B cell (primary cell): Measurements from ENCODE around the gene ARHGDIA. TPM values are rescaled to one million over a fixed set of nuclear protein-coding genes. Genes with fewer than 3 reads are reported as not detected.

Experiments
- ATAC-seq: fragments of 200-7000 bp; cut with Tn5 transposase; one replicate; pipeline ENCODE4 v1.10.0; 2021; ENCODE audit warnings: low read depth, mild to moderate bottlenecking, moderate number of reproducible peaks, moderate library complexity
- CTCF ChIA-PET: fragments of 350-600 bp; sonication (Branson Sonifier 250); formaldehyde crosslinking; loops from one replicate; lab custom pipeline; 2021; ENCODE audit warnings: antibody characterized with exemption, inconsistent platforms; lab: Charles Lee
- POLR2A ChIA-PET: fragments of 350-600 bp; sonication (Branson Sonifier 250); formaldehyde crosslinking; loops from one replicate; lab custom pipeline; 2021; ENCODE audit warnings: antibody characterized with exemption; lab: Charles Lee
- DNase-seq: peaks from one replicate; pipeline ENCODE4 v3.0.0; 2013
- H2AFZ ChIP-seq: 2 replicates; pipeline ENCODE4 v1.6.1; 2012; ENCODE audit warnings: mild to moderate bottlenecking, low read depth, low read length; ENCODE audit not compliant: insufficient read depth, poor library complexity, severe bottlenecking
- H3K27ac ChIP-seq, 2 donors: 1 replicate in 1 of 2; 2 replicates in 1 of 2; pipeline ENCODE4 v1.5.1; 2012 to 2013; ENCODE audit warnings: low read length in 2 of 2, mild to moderate bottlenecking in 2 of 2, moderate library complexity in 1 of 2
- H3K27me3 ChIP-seq, 4 experiments: fragments of 200-600 bp in 1 of 4; sonication (generic) in 1 of 4; replicated peaks in 1 of 4; 1 replicate in 2 of 4; 2 replicates in 2 of 4; pipeline versions ENCODE4 v1.6.1 to v1.7.0; 2013 to 2016; ENCODE audit warnings: low read length in 3 of 4, mild to moderate bottlenecking in 2 of 4, mixed read lengths in 1 of 4, moderate library complexity in 1 of 4; ENCODE audit not compliant: insufficient read depth in 4 of 4, control insufficient read depth in 3 of 4; ENCODE audit errors: control extremely low read depth in 1 of 4
- H3K36me3 ChIP-seq, 2 experiments: replicated peaks in 1 of 2; 1 replicate in 1 of 2; 2 replicates in 1 of 2; pipeline versions ENCODE4 v1.6.1 to v1.7.1; 2013; ENCODE audit warnings: low read length in 1 of 2; ENCODE audit not compliant: insufficient read depth in 2 of 2, control insufficient read depth in 1 of 2; ENCODE audit errors: control extremely low read depth in 1 of 2, extremely low read depth in 1 of 2
- H3K4me1 ChIP-seq, 2 donors: fragments of 200-600 bp in 1 of 2; sonication (generic) in 1 of 2; 1 replicate in 1 of 2; 2 replicates in 1 of 2; pipeline versions ENCODE4 v1.5.1 to v1.6.1; 2013 to 2017; ENCODE audit warnings: low read length in 2 of 2; ENCODE audit not compliant: control insufficient read depth in 2 of 2, insufficient read depth in 2 of 2
- H3K4me2 ChIP-seq: replicated peaks from 2 replicates; pipeline ENCODE3; 2012; ENCODE audit warnings: mild to moderate bottlenecking, low read depth, low read length; ENCODE audit not compliant: poor library complexity, severe bottlenecking
- H3K4me3 ChIP-seq, 5 experiments: fragments of 200-600 bp in 1 of 5; sonication (generic) in 1 of 5; 1 replicate in 3 of 5; 2 replicates in 2 of 5; pipeline versions ENCODE4 v1.5.1 to v1.7.0; 2011 to 2016; ENCODE audit warnings: low read length in 4 of 5, mild to moderate bottlenecking in 4 of 5, low read depth in 2 of 5, control low read depth in 1 of 5, moderate library complexity in 1 of 5; ENCODE audit not compliant: insufficient read depth in 1 of 5; ENCODE audit errors: control extremely low read depth in 1 of 5, extremely low read depth in 1 of 5
- H3K79me2 ChIP-seq: fragments of 200-600 bp; sonication (generic); one replicate; pipeline ENCODE4 v1.6.0; 2016; ENCODE audit warnings: low read length; ENCODE audit not compliant: control insufficient read depth, insufficient read depth
- H3K9ac ChIP-seq: fragments of 200-600 bp; sonication (generic); 2 replicates; pipeline ENCODE4 v1.6.1; 2017; ENCODE audit warnings: mild to moderate bottlenecking, low read length, moderate library complexity
- H3K9me3 ChIP-seq, 3 donors: one replicate each; pipeline versions ENCODE4 v1.6.1 to v1.7.1; 2013; ENCODE audit warnings: low read length in 2 of 3; ENCODE audit not compliant: control insufficient read depth in 2 of 3, insufficient read depth in 1 of 3; ENCODE audit errors: control extremely low read depth in 1 of 3
- H4K20me1 ChIP-seq: 2 replicates; pipeline ENCODE4 v1.6.0; 2012; ENCODE audit warnings: mild to moderate bottlenecking, low read length; ENCODE audit not compliant: insufficient read depth, control insufficient read depth, poor library complexity, severe bottlenecking
- H3K27ac Mint-ChIP-seq: one replicate; pipeline ENCODE4 v1.8.0; 2021; ENCODE audit warnings: mixed read lengths
- H3K27me3 Mint-ChIP-seq: one replicate; pipeline ENCODE4 v1.8.0; 2021; ENCODE audit warnings: mixed read lengths
- H3K4me1 Mint-ChIP-seq: one replicate; pipeline ENCODE4 v1.8.0; 2021; ENCODE audit warnings: mixed read lengths
- H3K4me3 Mint-ChIP-seq: one replicate; pipeline ENCODE4 v1.8.0; 2021; ENCODE audit warnings: mixed read lengths
- H3K9me3 Mint-ChIP-seq: one replicate; pipeline ENCODE4 v1.8.0; 2022; ENCODE audit warnings: mixed read lengths; ENCODE audit not compliant: insufficient read depth
- EZH2 ChIP-seq: IDR thresholded peaks from 2 replicates; pipeline ENCODE4 v1.6.1; 2012; ENCODE audit warnings: borderline replicate concordance, low read depth, mild to moderate bottlenecking, moderate library complexity, low read length; ENCODE audit not compliant: insufficient read depth, poor library complexity, severe bottlenecking
- WGBS: methylation state at CpG from one replicate; pipeline ENCODE4 v1.1.5; 2013; ENCODE audit warnings: missing lambda C conversion rate; ENCODE audit not compliant: insufficient coverage; 5-methylcytosine and 5-hydroxymethylcytosine counted together
- intact Hi-C: fragments of 100-400 bp; cut with micrococcal nuclease; formaldehyde crosslinking; loops from one replicate; pipeline ENCODE4 v1.10.0; 2022
- polyA plus RNA-seq: library from polyadenylated mRNA; depleted of rRNA; stranded (reverse); fragments of >200 nt; gene quantifications from 2 replicates; pipeline ENCODE4 v1.2.3, GENCODE V29; 2012
- total RNA-seq, 2 donors: library from RNA; stranded (reverse); fragments of 120-200 nt in 1 of 2; gene quantifications; 1 replicate in 1 of 2; 2 replicates in 1 of 2; pipeline versions ENCODE4 v1.2.3 to v1.2.4, GENCODE V29; 2013 to 2022
- TF ChIP-seq, protein P1 (sequence below): fragments of 200-600 bp; IDR thresholded peaks from one replicate; pipeline ENCODE4 v1.8.0; 2022; ENCODE audit warnings: antibody characterized with exemption, mild to moderate bottlenecking

The ARHGDIA gene
- total and polyA plus RNA-seq, 2 donors (not counting 1 experiment from before 2014, with no cell fraction given): 262 to 510 TPM

DNA sequence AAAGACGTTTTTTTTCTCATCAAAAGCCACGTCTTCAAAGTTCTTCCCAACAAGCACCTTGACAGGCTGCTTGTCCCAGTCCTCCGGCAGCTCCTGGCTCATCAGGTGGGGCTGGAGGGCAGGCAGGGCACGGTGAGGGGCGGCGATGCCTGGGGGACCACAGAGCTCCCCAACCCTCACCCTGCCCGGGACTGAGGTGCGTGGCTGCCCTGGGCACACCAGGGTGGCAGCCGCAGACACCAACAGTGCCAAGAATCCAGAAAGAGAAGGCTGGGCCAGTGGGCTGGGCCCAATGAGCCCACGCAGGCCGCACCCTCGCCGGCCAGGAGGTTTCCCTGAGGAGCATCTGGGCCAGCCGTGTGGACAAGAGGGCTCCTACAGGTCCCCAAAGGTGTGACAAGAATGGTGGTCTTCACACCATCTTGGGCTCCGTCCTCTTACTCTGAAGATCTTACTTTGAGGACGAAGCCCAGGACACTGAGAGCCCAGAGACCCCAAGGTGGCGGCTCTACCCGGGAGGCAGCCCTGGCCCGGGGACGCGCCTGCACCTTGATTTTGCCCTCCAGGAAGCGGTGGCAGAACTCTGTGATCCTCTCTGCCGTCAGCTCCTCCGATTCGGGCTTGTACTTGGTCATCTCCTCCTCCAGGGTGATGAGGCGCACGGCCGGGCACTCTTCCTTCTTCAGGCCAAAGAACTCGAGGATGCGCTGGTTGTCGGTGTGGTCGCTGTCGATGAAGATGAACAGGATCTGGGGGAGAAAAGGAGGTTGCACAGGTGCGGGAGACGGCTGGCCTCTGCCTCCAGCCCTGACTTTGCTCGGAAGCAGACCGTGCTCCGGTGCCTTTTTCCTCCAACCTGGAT, 25.0 kb downstream of the ARHGDIA start:
- ChIA-PET CTCF (interaction anchor here (0.6 to 1.2 kb wide), 2 partner anchors 27 to 84 kb away, joined by 3 read pairs; no protein-coding TSS in a partner anchor), POLR2A (interaction anchor here (0.5 kb wide), 1 partner anchor 348 kb away, joined by 3 read pairs; no protein-coding TSS in a partner anchor)
- Histone ChIP-seq H3K4me2 (no peak overlapping the region), H3K27ac (no peak overlapping the region), H3K9me3 (no peaks in the 10 kb centered on the region), H4K20me1 (peaks cover 1% of the 10 kb centered on the region), H3K9ac (no peak overlapping the region), H3K4me1 (no peaks in the 10 kb centered on the region), H2AFZ (no peak overlapping the region), H3K27me3 (no peaks in the 10 kb centered on the region), H3K79me2 (no peaks in the 10 kb centered on the region), H3K36me3 (peaks cover 3 to 47% of the 10 kb centered on the region in 2 experiments), H3K4me3 (no peak overlapping the region)
- 94% methylated on average over 33 of the region's 38 CpGs for WGBS
- no peak for ATAC-seq
- H3K9me3 Mint-ChIP-seq: no peaks in the 10 kb centered on the region
- intact Hi-C loops: no loop called here
- no peak overlapping the region for H3K4me3 Mint-ChIP-seq
- H3K4me1 Mint-ChIP-seq: no peaks in the 10 kb centered on the region
- TF ChIP-seq EZH2: no peak
- TF ChIP-seq, protein P1, sequence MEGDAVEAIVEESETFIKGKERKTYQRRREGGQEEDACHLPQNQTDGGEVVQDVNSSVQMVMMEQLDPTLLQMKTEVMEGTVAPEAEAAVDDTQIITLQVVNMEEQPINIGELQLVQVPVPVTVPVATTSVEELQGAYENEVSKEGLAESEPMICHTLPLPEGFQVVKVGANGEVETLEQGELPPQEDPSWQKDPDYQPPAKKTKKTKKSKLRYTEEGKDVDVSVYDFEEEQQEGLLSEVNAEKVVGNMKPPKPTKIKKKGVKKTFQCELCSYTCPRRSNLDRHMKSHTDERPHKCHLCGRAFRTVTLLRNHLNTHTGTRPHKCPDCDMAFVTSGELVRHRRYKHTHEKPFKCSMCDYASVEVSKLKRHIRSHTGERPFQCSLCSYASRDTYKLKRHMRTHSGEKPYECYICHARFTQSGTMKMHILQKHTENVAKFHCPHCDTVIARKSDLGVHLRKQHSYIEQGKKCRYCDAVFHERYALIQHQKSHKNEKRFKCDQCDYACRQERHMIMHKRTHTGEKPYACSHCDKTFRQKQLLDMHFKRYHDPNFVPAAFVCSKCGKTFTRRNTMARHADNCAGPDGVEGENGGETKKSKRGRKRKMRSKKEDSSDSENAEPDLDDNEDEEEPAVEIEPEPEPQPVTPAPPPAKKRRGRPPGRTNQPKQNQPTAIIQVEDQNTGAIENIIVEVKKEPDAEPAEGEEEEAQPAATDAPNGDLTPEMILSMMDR: no peak
- no peak for DNase-seq
- no peak overlapping the region for H3K27ac Mint-ChIP-seq
- no peaks in the 10 kb centered on the region for H3K27me3 Mint-ChIP-seq

DNA sequence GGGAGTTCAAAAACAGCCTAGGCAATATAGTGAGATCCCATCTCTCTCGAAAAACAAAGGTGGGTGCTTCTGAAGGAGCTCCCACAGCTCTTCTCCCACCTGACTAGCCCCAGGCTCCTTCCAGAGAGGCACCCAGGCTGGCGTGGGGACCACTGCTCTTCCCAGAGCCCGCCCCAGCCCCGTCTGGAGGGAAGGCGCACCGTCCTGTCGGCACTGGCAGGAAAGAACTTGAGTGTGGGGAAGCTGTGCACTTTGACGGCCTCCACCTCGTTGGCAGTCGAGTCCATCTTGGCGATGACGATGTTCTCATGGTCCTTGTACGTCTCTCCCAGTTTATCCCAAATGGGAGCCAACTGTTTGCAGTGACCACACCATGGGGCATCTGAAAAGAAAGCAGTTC, 25.8 kb downstream of the ARHGDIA start:
- no peaks in the 10 kb centered on the region for H3K4me1 ChIP-seq
- POLR2A ChIA-PET: no interaction called here
- H3K27ac Mint-ChIP-seq: no peak overlapping the region
- no peaks in the 10 kb centered on the region for H3K4me1 Mint-ChIP-seq
- no peaks in the 10 kb centered on the region for H4K20me1 ChIP-seq
- H3K4me3 Mint-ChIP-seq: no peak overlapping the region
- CTCF ChIA-PET: interaction anchor here (0.6 to 1.2 kb wide), 2 partner anchors 27 to 85 kb away, joined by 3 read pairs; no protein-coding TSS in a partner anchor
- ATAC-seq (no peak), DNase-seq (no peak)
- H3K27me3 ChIP-seq: no peaks in the 10 kb centered on the region
- H3K79me2 ChIP-seq: no peaks in the 10 kb centered on the region
- TF ChIP-seq, protein P1: no peak
- no peak for TF ChIP-seq EZH2
- H3K9me3 Mint-ChIP-seq: no peaks in the 10 kb centered on the region
- no peak overlapping the region for H3K9ac ChIP-seq
- no peak overlapping the region for H3K4me3 ChIP-seq
- H3K36me3 ChIP-seq: peaks cover 3 to 47% of the 10 kb centered on the region in 2 experiments
- no peaks in the 10 kb centered on the region for H3K27me3 Mint-ChIP-seq
- H3K27ac ChIP-seq: no peak overlapping the region
- H3K4me2 ChIP-seq: no peak overlapping the region
- no peaks in the 10 kb centered on the region for H3K9me3 ChIP-seq
- no peak overlapping the region for H2AFZ ChIP-seq
- intact Hi-C loops: no loop called here
- WGBS: 100% methylated on average over 13 of the region's 13 CpGs
